PC-9 (cell line): Measurements from ENCODE around the gene CSPG5.

Experiments
- CTCF ChIP-seq: fragments of 200-600 bp; sonication (generic); conservative IDR thresholded peaks from 2 replicates; pipeline ENCODE4 v1.6.1; 2017; ENCODE audit warnings: mixed run types, antibody characterized with exemption, mild to moderate bottlenecking, moderate library complexity
- EZH2 ChIP-seq: fragments of 200-600 bp; sonication (generic); IDR thresholded peaks from 2 replicates; pipeline ENCODE4 v1.8.0; 2017; ENCODE audit warnings: antibody characterized with exemption, low read depth

GRCh38 chr3:47588053-47588452 is 9.4 kb upstream of the CSPG5 start:
- TF ChIP-seq CTCF (no peak), EZH2 (no peak)
